HG03521 (cell line): ENCODE results near the gene IRGQ.
"Not testable (repeated sequence)": the region's sequence is repeated elsewhere in the genome, so short reads cannot be mapped to it uniquely, and the experiment has no call there.

Experiments
- ATAC-seq: cut with Tn5 transposase; IDR thresholded peaks from one replicate; pipeline ENCODE4 v1.9.1; 2021; ENCODE audit warnings: mild to moderate bottlenecking, moderate library complexity; ENCODE audit not compliant: unreplicated experiment

IRGQ gene

GRCh38 chr19:43599635-43600295 is 3.8 kb upstream of the IRGQ start:
- no peak for ATAC-seq

DNA sequence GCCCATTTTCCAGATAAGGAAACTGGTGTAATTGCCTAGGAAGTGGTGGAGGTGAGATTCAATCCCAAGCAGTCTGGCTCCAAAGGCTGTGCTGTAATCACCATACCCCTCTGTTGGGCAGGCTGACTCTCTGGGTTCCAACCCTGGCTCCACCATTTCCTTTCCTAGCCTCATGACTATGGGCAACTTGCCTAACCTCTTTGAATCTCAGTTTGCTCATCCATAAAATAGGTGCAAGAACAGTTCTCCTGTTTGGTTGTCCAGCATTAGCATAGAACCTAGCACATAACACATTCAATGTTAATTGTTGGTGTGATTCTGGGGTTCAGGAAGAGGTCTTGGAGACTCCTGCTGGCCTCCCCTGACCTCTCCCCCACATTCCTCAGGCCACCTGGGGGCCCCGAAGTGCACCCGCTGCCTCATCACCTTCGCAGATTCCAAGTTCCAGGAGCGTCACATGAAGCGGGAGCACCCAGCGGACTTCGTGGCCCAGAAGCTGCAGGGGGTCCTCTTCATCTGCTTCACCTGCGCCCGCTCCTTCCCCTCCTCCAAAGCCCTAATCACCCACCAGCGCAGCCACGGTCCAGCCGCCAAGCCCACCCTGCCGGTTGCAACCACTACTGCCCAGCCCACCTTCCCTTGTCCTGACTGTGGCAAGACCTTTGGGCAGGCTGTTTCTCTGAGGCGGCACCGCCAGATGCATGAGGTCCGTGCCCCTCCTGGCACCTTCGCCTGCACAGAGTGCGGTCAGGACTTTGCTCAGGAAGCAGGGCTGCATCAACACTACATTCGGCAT is 2.7 kb upstream of the IRGQ start:
- no peak for ATAC-seq

GRCh38 chr19:43597876-43598275 is 1.9 kb upstream of the IRGQ start:
- ATAC-seq: no peak

DNA sequence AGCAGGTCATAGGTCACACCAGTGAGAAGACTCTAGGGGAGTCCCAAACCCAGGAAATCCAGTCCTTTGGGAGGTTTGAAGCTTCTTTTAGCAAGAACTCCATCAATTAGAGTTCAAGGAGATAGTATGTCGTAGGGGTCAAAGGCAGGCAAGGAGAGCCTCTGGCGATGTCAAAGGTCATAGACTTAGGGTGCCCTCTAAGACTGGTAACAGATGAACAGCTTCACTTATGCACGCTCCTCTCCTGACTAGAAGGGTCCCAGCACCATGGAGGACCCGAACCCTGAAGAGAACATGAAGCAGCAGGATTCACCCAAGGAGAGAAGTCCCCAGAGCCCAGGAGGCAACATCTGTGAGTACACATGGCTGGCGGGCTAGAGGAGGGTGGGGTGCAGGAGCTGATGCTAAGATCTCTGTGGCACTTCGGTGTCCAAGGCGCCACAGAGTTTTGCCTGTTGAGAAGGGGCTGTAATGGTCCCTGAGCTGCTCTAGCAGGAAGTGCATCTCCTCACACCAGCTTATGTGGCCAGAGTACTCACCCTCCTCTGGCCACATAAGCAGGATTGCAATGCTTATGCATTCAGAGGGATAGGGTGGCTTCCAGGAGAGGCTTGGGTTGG is 1.0 kb upstream of the IRGQ start:
- no peak for ATAC-seq

- peak; percentile 0 for ATAC-seq
These were observed 332 bp downstream of the IRGQ start for GRCh38 chr19:43595605-43595998.

GRCh38 chr19:43594710-43595604 is 977 bp downstream of the IRGQ start:
- no peak for ATAC-seq

DNA sequence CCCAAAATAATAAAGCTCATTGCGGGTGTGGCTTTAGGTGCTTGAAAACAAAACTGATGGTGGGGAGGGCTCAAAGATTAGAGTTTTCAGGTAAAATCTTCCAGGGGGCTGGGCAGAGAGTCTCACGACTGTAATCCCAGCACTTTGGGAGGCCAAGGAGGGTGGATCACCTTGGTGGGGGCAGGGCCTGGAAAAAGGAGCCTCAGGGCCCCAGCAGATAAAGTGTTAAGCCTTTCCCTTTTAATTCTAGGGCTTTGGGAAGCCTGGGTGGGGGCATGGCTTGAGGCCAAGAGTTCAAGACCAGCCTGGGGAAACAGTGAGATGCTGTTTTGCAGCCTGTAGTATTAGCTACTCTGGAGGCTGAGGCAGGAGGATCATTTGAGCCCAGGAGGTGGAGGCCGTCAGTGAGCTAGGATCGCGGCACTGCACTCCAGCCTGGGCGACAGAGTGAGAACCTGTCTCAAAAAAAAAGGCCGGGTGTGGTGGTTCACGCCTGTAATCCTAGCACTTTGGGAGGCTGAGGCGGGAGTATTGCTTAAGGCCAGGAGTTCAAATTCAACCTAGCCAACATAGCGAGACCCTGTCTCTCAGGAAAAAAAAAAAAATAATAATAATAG is 1.7 kb downstream of the IRGQ start:
- no peak for ATAC-seq

DNA sequence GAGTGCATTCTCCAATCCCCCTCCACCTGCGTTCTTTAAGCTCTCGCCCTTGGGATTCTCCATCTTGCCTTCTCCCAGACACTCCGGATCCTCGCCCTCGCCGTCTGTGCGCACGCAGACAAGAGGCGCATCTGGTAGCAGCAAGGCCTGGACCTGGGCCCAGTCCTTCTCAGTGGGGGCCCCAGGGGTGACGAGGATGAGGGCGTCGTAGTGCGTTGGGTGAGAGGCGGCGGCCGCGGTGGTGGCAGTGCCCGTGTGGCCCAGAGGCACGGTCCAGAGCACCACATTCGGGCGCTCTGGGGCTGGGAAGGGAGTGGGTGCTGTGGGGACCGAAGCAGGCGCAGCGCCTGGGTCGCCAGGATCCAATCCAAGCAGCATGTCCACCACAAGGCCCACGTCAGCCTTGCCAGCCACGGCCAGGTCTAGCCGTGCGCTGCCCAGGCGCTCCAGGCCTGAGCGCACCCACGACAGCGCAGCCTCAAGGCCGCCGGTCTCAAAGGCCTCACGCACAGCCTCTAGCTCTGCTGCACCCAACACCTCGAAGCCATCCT is 3.1 kb downstream of the IRGQ start:
- no peak for ATAC-seq

- ATAC-seq: no peak
These were observed 3.8 kb downstream of the IRGQ start for GRCh38 chr19:43591904-43592772.

DNA sequence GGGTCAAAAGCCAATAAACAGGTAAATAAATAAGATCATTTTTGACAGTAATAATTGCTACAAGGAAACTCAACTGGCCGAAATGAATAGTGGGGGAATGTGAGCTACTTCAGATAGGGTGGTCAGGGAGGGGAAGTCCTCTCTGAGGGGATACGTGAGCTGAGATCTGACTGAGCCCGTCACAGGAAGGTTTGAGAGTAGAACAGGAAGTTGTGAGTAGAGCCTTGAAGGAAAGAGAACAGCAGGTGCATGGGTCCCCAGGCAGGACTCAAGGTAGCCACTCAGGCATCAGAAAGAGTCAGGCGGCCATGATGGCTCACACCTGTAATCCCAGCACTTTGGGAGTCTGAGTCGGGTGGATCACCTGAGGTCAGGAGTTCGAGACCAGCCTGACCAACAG is 6.3 kb downstream of the IRGQ start:
- no peak for ATAC-seq

- no peak for ATAC-seq
These were observed 6.7 kb downstream of the IRGQ start for GRCh38 chr19:43589277-43589676.

GRCh38 chr19:43587029-43587428 is 8.9 kb downstream of the IRGQ start:
- not testable (repeated sequence) for ATAC-seq

GRCh38 chr19:43586346-43586745 is 9.6 kb downstream of the IRGQ start:
- no peak for ATAC-seq

GRCh38 chr19:43584484-43584883 is 11.4 kb downstream of the IRGQ start:
- ATAC-seq: no peak

- no peak for ATAC-seq
These were observed 13.4 kb downstream of the IRGQ start for GRCh38 chr19:43582495-43582894.

- no peak for ATAC-seq
These were observed 14.5 kb downstream of the IRGQ start for GRCh38 chr19:43581467-43581866.

GRCh38 chr19:43578787-43579186 is 17.1 kb downstream of the IRGQ start:
- no peak for ATAC-seq

GRCh38 chr19:43575955-43576878 is 19.7 kb downstream of the IRGQ start:
- no peak for ATAC-seq
